GM12892 (cell line): ENCODE results near the gene SMARCAL1.

Source experiments
- POLR2A ChIP-seq: IDR thresholded peaks from 2 replicates; pipeline ENCODE4 v1.6.1; 2011; ENCODE audit warnings: low read depth, low read length, control low read depth
- POLR2AphosphoS5 ChIP-seq: IDR thresholded peaks from 2 replicates; pipeline ENCODE4 v1.6.1; 2011; ENCODE audit warnings: low read depth, low read length, control low read depth
- TAF1 ChIP-seq: IDR thresholded peaks from 2 replicates; pipeline ENCODE4 v1.6.1; 2011; ENCODE audit warnings: low read depth, mild to moderate bottlenecking, control low read depth, low read length, borderline replicate concordance

GRCh38 chr2:216520112-216520511 lies 107.8 kb downstream of the SMARCAL1 start:
- no peak for TF ChIP-seq POLR2A
- TF ChIP-seq POLR2AphosphoS5, result no peak
- TF ChIP-seq TAF1, result no peak
